GM12872 (cell line): ENCODE data around the gene SGIP1.

Source experiments
- CTCF ChIP-seq: IDR thresholded peaks from 3 replicates; pipeline ENCODE4 v1.5.1; 2011; ENCODE audit warnings: low read depth, mild to moderate bottlenecking, low read length, moderate library complexity; ENCODE audit not compliant: insufficient read depth

The SGIP1 gene

GRCh38 chr1:66542314-66542713, 8.4 kb downstream of the SGIP1 start:
- TF ChIP-seq CTCF, result no peak

- TF ChIP-seq CTCF, result no peak
These were observed 9.1 kb downstream of the SGIP1 start for GRCh38 chr1:66542811-66543767.

- TF ChIP-seq CTCF, result no peak
These were observed 12.3 kb downstream of the SGIP1 start for GRCh38 chr1:66546047-66546810.

GRCh38 chr1:66549017-66549416, 15.1 kb downstream of the SGIP1 start:
- TF ChIP-seq CTCF, result no peak

- TF ChIP-seq CTCF, result no peak
These were observed 16.3 kb downstream of the SGIP1 start for GRCh38 chr1:66550243-66550642.

- TF ChIP-seq CTCF, result no peak
These were observed 18.3 kb downstream of the SGIP1 start for GRCh38 chr1:66552287-66552686.

- no peak for TF ChIP-seq CTCF
These were observed 18.9 kb downstream of the SGIP1 start for GRCh38 chr1:66552829-66553228.
